Neutrophil (primary cell): ENCODE results near the gene CRK.
"Not testable (repeated sequence)": the region's sequence is repeated elsewhere in the genome, so short reads cannot be mapped to it uniquely, and the experiment has no call there.

Source experiments
- H3K27ac ChIP-seq: fragments of 200-600 bp; sonication (generic); 2 replicates; pipeline ENCODE4 v1.5.1; 2016; ENCODE audit warnings: mild to moderate bottlenecking, moderate library complexity
- H3K27me3 ChIP-seq: fragments of 200-600 bp; sonication (generic); 2 replicates; pipeline ENCODE4 v1.6.0; 2016; ENCODE audit warnings: mild to moderate bottlenecking
- H3K36me3 ChIP-seq: fragments of 200-600 bp; sonication (generic); 2 replicates; pipeline ENCODE4 v1.5.1; 2017
- H3K4me1 ChIP-seq, 2 experiments: fragments of 200-600 bp in 1 of 2; sonication (generic) in 1 of 2; 1 replicate in 1 of 2; 2 replicates in 1 of 2; pipeline versions ENCODE4 v1.5.1 to v1.6.1; 2013 to 2016; ENCODE audit warnings: low read depth in 1 of 2, low read length in 1 of 2, mild to moderate bottlenecking in 1 of 2, moderate library complexity in 1 of 2; ENCODE audit not compliant: control insufficient read depth in 1 of 2, insufficient read depth in 1 of 2
- H3K4me3 ChIP-seq, 2 experiments: fragments of 200-600 bp in 1 of 2; sonication (generic) in 1 of 2; 1 replicate in 1 of 2; 2 replicates in 1 of 2; pipeline ENCODE4 v1.5.1; 2013 to 2016; ENCODE audit warnings: low read depth in 1 of 2, low read length in 1 of 2, mild to moderate bottlenecking in 1 of 2, moderate library complexity in 1 of 2
- H3K9me3 ChIP-seq: fragments of 200-600 bp; sonication (generic); 2 replicates; pipeline ENCODE4 v1.5.1; 2016
- TF ChIP-seq, protein P1 (sequence below): fragments of 200-600 bp; sonication (generic); IDR thresholded peaks from 2 replicates; pipeline ENCODE4 v1.5.1; 2016; ENCODE audit warnings: antibody characterized with exemption

Gene CRK

DNA sequence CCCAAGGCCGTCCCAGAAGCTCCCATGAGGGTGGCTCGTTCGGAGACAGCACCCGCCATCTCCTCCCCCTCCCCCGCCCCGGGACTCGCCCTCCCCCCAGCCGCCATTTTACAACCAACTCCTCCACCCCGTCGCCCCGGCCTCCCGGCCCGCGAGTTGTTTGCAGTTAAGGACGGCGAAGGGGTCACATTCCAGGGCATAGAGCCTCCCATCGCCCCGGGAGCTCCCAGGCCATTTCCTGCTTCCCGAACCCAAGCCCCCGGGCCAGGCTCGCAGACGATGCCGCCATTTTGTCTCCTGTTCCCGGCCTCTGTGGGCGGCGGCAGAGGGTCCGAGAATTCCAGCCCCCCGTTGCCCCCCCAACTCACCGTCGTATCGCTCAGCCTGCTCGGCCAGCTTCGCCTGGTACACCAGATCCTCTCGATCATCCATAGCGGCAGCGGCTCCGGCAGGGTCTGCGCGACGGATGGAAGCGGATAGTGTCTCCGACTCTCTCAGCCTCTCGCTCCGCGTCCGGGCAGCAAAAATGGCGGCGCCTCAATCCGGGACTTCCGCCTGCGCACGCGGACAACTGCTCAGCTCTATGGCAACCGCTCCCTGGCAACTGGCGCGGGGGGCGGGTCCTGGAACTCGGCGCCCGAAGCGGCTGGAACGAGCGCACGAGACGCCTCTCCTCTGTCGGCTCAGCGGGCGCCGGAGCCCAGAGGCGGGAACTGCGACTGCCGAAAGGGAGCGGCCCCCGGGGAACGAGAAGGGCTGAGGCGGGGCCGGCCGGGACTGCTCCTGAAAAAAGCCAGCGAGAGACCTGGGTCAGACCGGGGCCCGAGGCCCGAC, 56.1 kb downstream of the CRK start, which contains the start of gene YWHAE:
Gene YWHAE (minus strand): TSS at position 544 of the 834 bp plus-strand sequence. CDS start 112 bp downstream, at position 432.
- TF ChIP-seq, protein P1, sequence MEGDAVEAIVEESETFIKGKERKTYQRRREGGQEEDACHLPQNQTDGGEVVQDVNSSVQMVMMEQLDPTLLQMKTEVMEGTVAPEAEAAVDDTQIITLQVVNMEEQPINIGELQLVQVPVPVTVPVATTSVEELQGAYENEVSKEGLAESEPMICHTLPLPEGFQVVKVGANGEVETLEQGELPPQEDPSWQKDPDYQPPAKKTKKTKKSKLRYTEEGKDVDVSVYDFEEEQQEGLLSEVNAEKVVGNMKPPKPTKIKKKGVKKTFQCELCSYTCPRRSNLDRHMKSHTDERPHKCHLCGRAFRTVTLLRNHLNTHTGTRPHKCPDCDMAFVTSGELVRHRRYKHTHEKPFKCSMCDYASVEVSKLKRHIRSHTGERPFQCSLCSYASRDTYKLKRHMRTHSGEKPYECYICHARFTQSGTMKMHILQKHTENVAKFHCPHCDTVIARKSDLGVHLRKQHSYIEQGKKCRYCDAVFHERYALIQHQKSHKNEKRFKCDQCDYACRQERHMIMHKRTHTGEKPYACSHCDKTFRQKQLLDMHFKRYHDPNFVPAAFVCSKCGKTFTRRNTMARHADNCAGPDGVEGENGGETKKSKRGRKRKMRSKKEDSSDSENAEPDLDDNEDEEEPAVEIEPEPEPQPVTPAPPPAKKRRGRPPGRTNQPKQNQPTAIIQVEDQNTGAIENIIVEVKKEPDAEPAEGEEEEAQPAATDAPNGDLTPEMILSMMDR, result peak; percentile 24

DNA sequence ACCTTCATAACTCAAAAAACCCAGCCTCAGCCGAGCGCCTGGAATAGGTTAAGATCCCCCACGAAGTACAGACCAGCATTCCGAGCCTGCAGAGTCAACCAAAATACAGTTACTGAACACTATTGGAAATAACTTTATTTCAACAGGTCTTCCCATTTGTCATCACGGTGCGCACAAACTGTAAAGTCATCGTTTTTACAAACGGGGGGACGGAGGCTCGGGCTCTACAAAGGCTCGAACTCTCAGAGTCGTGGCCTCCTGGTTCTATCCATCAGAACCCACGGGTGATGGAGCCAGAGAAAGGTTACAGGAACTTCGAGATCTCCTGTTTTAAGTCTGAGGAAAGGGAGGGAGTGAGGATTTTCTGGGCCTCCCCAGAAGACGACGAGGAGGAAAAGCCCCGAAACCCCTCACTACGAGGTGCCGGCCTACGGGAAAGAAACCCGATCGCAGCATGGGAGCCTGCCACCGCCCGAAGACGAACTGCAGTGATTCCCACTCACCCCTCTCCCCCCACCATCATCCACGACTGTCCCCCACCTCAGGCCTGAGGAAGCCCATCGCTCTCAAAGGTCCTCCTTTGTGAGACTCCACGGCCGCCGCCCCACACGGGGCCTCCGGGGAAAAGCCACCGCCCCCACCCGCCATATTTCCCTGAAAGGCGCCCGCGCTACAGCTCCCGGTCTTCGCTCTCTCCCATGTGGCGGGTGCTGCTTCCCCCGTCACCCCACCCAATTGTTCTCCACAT, 56.9 kb downstream of the CRK start:
- Histone ChIP-seq H3K36me3 (peaks cover 3% of the 10 kb centered on the region), H3K9me3 (no peaks in the 10 kb centered on the region), H3K27me3 (no peaks in the 10 kb centered on the region), H3K27ac (peak overlapping the region; percentile 86), H3K4me1 (peaks cover 46 to 50% of the 10 kb centered on the region in 2 experiments), H3K4me3 (peak overlapping the region; percentile 95 to 98)
- TF ChIP-seq, protein P1, result no peak

More for the DNA sequence above, 56.1 kb downstream of the CRK start, which contains the start of gene YWHAE:
- H3K4me1 ChIP-seq, result peaks cover 54 to 57% of the 10 kb centered on the region in 2 experiments
- H3K4me3 ChIP-seq, result peak within 1 kb of the TSS; percentile 95 to 98
- peaks cover 3% of the 10 kb centered on the region for H3K36me3 ChIP-seq
- H3K9me3 ChIP-seq, result no peaks in the 10 kb centered on the region
- H3K27ac ChIP-seq, result peak within 1 kb of the TSS; percentile 86
- no peaks in the 10 kb centered on the region for H3K27me3 ChIP-seq

DNA sequence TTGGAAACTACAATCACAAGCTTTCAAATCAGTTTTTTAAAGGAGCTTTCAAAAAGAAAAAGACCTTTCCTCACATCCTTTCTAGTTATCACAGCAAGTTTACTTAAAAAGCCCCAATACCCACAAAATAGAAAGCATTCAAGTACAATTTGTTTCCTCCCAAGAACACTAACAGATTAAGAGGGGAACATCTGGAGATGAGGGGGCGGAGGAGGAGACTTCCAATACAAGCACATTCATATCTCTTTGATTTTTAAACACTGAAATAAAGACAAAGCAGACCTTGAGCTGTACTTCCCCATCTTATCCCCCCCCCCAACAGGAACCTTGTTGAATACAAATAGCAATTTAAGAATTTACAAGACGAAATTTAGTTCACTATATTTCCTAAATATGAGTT, 58.0 kb downstream of the CRK start:
- Histone ChIP-seq H3K27me3 (no peaks in the 10 kb centered on the region), H3K4me3 (peak overlapping the region; percentile 95 to 98), H3K36me3 (peaks cover 3% of the 10 kb centered on the region), H3K27ac (peak overlapping the region; percentile 86), H3K9me3 (no peaks in the 10 kb centered on the region), H3K4me1 (peaks cover 44 to 47% of the 10 kb centered on the region in 2 experiments)
- TF ChIP-seq, protein P1, result no peak

DNA sequence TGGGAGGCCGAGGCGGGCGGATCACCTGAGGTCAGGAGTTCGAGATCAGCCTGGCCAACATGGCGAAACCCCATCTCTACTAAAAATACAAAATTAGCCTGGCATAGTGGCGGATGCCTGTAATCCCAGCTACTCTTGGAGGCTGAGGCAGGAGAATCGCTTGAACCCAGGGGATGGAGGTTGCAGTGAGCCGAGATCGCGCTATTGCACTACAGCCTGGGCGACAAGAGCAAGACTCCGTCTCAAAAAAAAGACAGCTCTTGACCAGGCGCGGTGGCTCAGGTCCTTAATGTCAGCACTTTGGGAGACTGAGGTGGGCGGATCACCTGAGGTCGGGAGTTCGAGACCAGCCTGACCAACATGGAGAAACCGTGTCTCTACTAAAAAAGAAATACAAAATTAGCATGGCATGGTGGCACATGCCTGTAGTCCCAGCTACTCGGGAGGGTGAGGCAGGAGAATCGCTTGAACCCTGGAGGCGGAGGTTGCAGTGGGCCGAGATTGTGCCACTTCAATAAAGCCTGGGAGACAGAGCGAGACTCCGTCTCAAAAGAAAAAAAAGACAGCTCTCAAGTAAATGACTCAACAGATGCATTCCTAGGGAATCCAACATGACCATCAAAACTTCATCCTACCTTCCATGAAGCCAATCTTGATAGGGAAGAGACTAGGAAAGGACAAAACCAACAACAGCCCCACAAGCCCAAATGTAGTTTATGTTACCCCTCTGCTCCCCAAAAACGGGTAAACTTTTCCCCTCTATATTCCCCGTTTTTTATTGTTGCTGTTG, 60.0 kb downstream of the CRK start:
- not testable (repeated sequence) for H3K4me3 ChIP-seq, H3K9me3 ChIP-seq, H3K27me3 ChIP-seq, H3K36me3 ChIP-seq, H3K27ac ChIP-seq
- peaks cover 41 to 54% of the 10 kb centered on the region in 2 experiments for H3K4me1 ChIP-seq

DNA sequence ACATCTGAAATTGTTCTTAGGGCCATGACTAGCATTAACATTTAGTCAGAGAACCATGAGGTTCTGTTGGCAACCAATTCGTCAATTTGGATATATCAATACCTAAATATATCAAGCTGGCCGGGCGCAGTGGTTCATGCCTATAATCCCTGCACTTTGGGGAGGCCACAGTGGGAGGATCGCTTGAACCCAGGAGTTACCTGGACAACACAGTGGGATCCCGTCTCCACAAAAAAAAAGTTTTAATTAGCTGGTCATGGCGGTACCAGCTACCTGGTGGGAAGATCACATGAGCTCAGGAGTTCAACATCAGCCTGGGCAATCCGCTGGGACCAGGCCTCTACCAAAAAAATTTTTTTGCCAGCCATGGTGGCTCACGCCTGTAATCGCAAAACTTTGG, 64.5 kb downstream of the CRK start:
- no peak overlapping the region for H3K4me3 ChIP-seq
- H3K27ac ChIP-seq, result peak overlapping the region; percentile 59
- no peaks in the 10 kb centered on the region for H3K9me3 ChIP-seq
- H3K36me3 ChIP-seq, result peaks cover 3% of the 10 kb centered on the region
- peaks cover 39 to 50% of the 10 kb centered on the region in 2 experiments for H3K4me1 ChIP-seq
- TF ChIP-seq, protein P1, result no peak
- H3K27me3 ChIP-seq, result no peaks in the 10 kb centered on the region
